Neural cell (in vitro differentiated cells): ENCODE results near the gene PIK3CG. TPM values are rescaled to one million over a fixed set of nuclear protein-coding genes. Genes with fewer than 3 reads are reported as not detected.

Source experiments
- H2AFZ ChIP-seq: fragments of 200-600, 300-800 bp; sonication (generic), shearing (Covaris generic); 2 replicates; pipeline ENCODE4 v1.6.0; 2014; ENCODE audit warnings: low read depth, mild to moderate bottlenecking, antibody characterized with exemption, low read length, moderate library complexity
- H3F3A ChIP-seq: fragments of 200-600 bp; shearing (Covaris generic); 2 replicates; pipeline ENCODE4 v1.6.1; 2016; ENCODE audit warnings: mild to moderate bottlenecking, moderate library complexity, mixed read lengths, antibody characterized with exemption, low read length; ENCODE audit not compliant: insufficient read depth, poor library complexity, severe bottlenecking
- H3K27ac ChIP-seq: fragments of 200-600, 300-800 bp; sonication (generic), shearing (Covaris generic); 2 replicates; pipeline ENCODE4 v1.5.1; 2014; ENCODE audit warnings: mild to moderate bottlenecking, low read length, moderate library complexity
- H3K27me3 ChIP-seq: fragments of 300-800, 200-600 bp; sonication (generic), shearing (Covaris generic); 2 replicates; pipeline ENCODE4 v1.6.0; 2014; ENCODE audit warnings: mild to moderate bottlenecking, low read depth, low read length, moderate library complexity; ENCODE audit not compliant: insufficient read depth
- H3K36me3 ChIP-seq: fragments of 300-800, 200-600 bp; sonication (generic), shearing (Covaris generic); 2 replicates; pipeline ENCODE4 v1.5.1; 2014; ENCODE audit warnings: mild to moderate bottlenecking, antibody characterized with exemption, low read length, moderate library complexity; ENCODE audit not compliant: insufficient read depth
- H3K4me2 ChIP-seq: fragments of 300-800, 200-600 bp; sonication (generic), shearing (Covaris generic); 2 replicates; pipeline ENCODE4 v1.6.0; 2014; ENCODE audit warnings: mild to moderate bottlenecking, low read length
- H3K4me3 ChIP-seq: fragments of 300-800, 200-600 bp; sonication (generic), shearing (Covaris generic); 2 replicates; pipeline ENCODE4 v1.5.1; 2014; ENCODE audit warnings: mild to moderate bottlenecking, low read length, moderate library complexity
- H3K79me2 ChIP-seq: fragments of 200-600 bp; shearing (Covaris generic); replicated peaks from 2 replicates; pipeline ENCODE4 v1.6.0; 2014; ENCODE audit warnings: mild to moderate bottlenecking, low read length, moderate library complexity; ENCODE audit not compliant: insufficient read depth
- H3K9ac ChIP-seq: fragments of 300-800, 200-600 bp; sonication (generic), shearing (Covaris generic); 2 replicates; pipeline ENCODE4 v1.6.1; 2016; ENCODE audit warnings: mild to moderate bottlenecking, low read length, mixed read lengths
- H3K9me2 ChIP-seq: fragments of 200-600 bp; shearing (Covaris generic); 2 replicates; pipeline ENCODE4 v1.6.1; 2016; ENCODE audit warnings: mild to moderate bottlenecking, low read length, mixed read lengths; ENCODE audit not compliant: insufficient read depth
- H3K9me3 ChIP-seq: fragments of 200-600, 300-800 bp; sonication (generic), shearing (Covaris generic); 2 replicates; pipeline ENCODE4 v1.6.1; 2016; ENCODE audit warnings: mild to moderate bottlenecking, mixed run types, low read length, moderate library complexity, mixed read lengths
- H4K20me1 ChIP-seq: fragments of 200-600 bp; shearing (Covaris generic); 2 replicates; pipeline ENCODE4 v1.6.1; 2016; ENCODE audit warnings: mild to moderate bottlenecking, mixed run types; ENCODE audit not compliant: insufficient read depth
- EP300 ChIP-seq: fragments of 450-650 bp; conservative IDR thresholded peaks from 2 replicates; pipeline ENCODE4 v1.6.1; 2014; ENCODE audit warnings: antibody characterized with exemption, mild to moderate bottlenecking, moderate library complexity; ENCODE audit not compliant: poor library complexity, severe bottlenecking
- EZH2 ChIP-seq: fragments of 200-600, 300-800 bp; shearing (Covaris generic), sonication (generic); IDR thresholded peaks from 2 replicates; pipeline ENCODE4 v1.6.1; 2014; ENCODE audit warnings: antibody characterized with exemption, low read length, borderline replicate concordance, mild to moderate bottlenecking; ENCODE audit not compliant: insufficient read depth, poor library complexity, severe bottlenecking
- MXI1 ChIP-seq: fragments of 450-650 bp; conservative IDR thresholded peaks from 2 replicates; pipeline ENCODE4 v1.6.1; 2014; ENCODE audit warnings: antibody characterized with exemption, mild to moderate bottlenecking; ENCODE audit not compliant: poor library complexity, severe bottlenecking
- POLR2AphosphoS5 ChIP-seq: IDR thresholded peaks from 2 replicates; pipeline ENCODE4 v1.6.1; 2012
- RAD21 ChIP-seq: fragments of 450-650 bp; conservative IDR thresholded peaks from 2 replicates; pipeline ENCODE4 v1.6.1; 2014; ENCODE audit warnings: antibody characterized with exemption, mild to moderate bottlenecking, moderate library complexity
- SMC3 ChIP-seq: fragments of 450-650 bp; conservative IDR thresholded peaks from 2 replicates; pipeline ENCODE4 v1.6.1; 2014; ENCODE audit warnings: antibody characterized with exemption, mild to moderate bottlenecking, moderate library complexity; ENCODE audit not compliant: poor library complexity
- TAF1 ChIP-seq: IDR thresholded peaks from 2 replicates; pipeline ENCODE4 v1.6.1; 2012; ENCODE audit warnings: low read depth
- polyA plus RNA-seq: library from polyadenylated mRNA; depleted of rRNA; stranded (reverse); fragments of >200 nt; gene quantifications from 2 replicates; pipeline ENCODE4 v1.2.3, GENCODE V29; 2014
- TF ChIP-seq, protein P1 (sequence below): IDR thresholded peaks from 2 replicates; pipeline ENCODE4 v1.6.1; 2012; ENCODE audit warnings: borderline replicate concordance
- TF ChIP-seq, protein P2 (sequence below): fragments of 450-650 bp; IDR thresholded peaks from 2 replicates; pipeline ENCODE4 v1.5.1; 2014; ENCODE audit warnings: antibody characterized with exemption, mild to moderate bottlenecking, moderate library complexity; ENCODE audit not compliant: poor library complexity, severe bottlenecking

The PIK3CG gene
- polyA plus RNA-seq, 1 donor from 2014 or later: not detected

- TF ChIP-seq, protein P1, sequence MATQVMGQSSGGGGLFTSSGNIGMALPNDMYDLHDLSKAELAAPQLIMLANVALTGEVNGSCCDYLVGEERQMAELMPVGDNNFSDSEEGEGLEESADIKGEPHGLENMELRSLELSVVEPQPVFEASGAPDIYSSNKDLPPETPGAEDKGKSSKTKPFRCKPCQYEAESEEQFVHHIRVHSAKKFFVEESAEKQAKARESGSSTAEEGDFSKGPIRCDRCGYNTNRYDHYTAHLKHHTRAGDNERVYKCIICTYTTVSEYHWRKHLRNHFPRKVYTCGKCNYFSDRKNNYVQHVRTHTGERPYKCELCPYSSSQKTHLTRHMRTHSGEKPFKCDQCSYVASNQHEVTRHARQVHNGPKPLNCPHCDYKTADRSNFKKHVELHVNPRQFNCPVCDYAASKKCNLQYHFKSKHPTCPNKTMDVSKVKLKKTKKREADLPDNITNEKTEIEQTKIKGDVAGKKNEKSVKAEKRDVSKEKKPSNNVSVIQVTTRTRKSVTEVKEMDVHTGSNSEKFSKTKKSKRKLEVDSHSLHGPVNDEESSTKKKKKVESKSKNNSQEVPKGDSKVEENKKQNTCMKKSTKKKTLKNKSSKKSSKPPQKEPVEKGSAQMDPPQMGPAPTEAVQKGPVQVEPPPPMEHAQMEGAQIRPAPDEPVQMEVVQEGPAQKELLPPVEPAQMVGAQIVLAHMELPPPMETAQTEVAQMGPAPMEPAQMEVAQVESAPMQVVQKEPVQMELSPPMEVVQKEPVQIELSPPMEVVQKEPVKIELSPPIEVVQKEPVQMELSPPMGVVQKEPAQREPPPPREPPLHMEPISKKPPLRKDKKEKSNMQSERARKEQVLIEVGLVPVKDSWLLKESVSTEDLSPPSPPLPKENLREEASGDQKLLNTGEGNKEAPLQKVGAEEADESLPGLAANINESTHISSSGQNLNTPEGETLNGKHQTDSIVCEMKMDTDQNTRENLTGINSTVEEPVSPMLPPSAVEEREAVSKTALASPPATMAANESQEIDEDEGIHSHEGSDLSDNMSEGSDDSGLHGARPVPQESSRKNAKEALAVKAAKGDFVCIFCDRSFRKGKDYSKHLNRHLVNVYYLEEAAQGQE: no peak
- TF ChIP-seq, protein P2, sequence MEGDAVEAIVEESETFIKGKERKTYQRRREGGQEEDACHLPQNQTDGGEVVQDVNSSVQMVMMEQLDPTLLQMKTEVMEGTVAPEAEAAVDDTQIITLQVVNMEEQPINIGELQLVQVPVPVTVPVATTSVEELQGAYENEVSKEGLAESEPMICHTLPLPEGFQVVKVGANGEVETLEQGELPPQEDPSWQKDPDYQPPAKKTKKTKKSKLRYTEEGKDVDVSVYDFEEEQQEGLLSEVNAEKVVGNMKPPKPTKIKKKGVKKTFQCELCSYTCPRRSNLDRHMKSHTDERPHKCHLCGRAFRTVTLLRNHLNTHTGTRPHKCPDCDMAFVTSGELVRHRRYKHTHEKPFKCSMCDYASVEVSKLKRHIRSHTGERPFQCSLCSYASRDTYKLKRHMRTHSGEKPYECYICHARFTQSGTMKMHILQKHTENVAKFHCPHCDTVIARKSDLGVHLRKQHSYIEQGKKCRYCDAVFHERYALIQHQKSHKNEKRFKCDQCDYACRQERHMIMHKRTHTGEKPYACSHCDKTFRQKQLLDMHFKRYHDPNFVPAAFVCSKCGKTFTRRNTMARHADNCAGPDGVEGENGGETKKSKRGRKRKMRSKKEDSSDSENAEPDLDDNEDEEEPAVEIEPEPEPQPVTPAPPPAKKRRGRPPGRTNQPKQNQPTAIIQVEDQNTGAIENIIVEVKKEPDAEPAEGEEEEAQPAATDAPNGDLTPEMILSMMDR: no peak
- TF ChIP-seq EZH2: no peak
- no peak for TF ChIP-seq RAD21
- no peak for TF ChIP-seq POLR2AphosphoS5
- no peak for TF ChIP-seq MXI1
- TF ChIP-seq EP300: no peak
- TF ChIP-seq SMC3: no peak
- no peak for TF ChIP-seq TAF1
These were observed 13.8 kb downstream of the PIK3CG start for GRCh38 chr7:106878748-106879439.

GRCh38 chr7:106881984-106882383 is 16.9 kb downstream of the PIK3CG start:
- no peaks in the 10 kb centered on the region for H4K20me1 ChIP-seq
- no peaks in the 10 kb centered on the region for H3K27me3 ChIP-seq
- no peak overlapping the region for H3K27ac ChIP-seq
- TF ChIP-seq, protein P1: no peak
- TF ChIP-seq, protein P2: no peak
- TF ChIP-seq EZH2: no peak
- no peak for TF ChIP-seq EP300
- TF ChIP-seq TAF1: no peak
- TF ChIP-seq POLR2AphosphoS5: no peak
- TF ChIP-seq SMC3: no peak
- TF ChIP-seq RAD21: no peak
- TF ChIP-seq MXI1: no peak
- H3K79me2 ChIP-seq: no peaks in the 10 kb centered on the region
- no peaks in the 10 kb centered on the region for H3F3A ChIP-seq
- H2AFZ ChIP-seq: no peak overlapping the region
- H3K9me3 ChIP-seq: no peaks in the 10 kb centered on the region
- H3K4me2 ChIP-seq: no peak overlapping the region
- no peaks in the 10 kb centered on the region for H3K36me3 ChIP-seq
- no peak overlapping the region for H3K4me3 ChIP-seq
- H3K9me2 ChIP-seq: no peaks in the 10 kb centered on the region
- H3K9ac ChIP-seq: no peak overlapping the region

More at GRCh38 chr7:106878748-106879439, 13.8 kb downstream of the PIK3CG start:
- no peaks in the 10 kb centered on the region for H3K36me3 ChIP-seq
- H3K27me3 ChIP-seq: no peaks in the 10 kb centered on the region
- no peaks in the 10 kb centered on the region for H3K79me2 ChIP-seq
- H3K9ac ChIP-seq: no peak overlapping the region
- no peak overlapping the region for H3K27ac ChIP-seq
- H3K9me3 ChIP-seq: no peaks in the 10 kb centered on the region
- H3K4me3 ChIP-seq: no peak overlapping the region
- no peaks in the 10 kb centered on the region for H3K9me2 ChIP-seq
- H4K20me1 ChIP-seq: no peaks in the 10 kb centered on the region
- H3K4me2 ChIP-seq: no peak overlapping the region
- H3F3A ChIP-seq: no peaks in the 10 kb centered on the region
- H2AFZ ChIP-seq: no peak overlapping the region
